Bronchial epithelial cell (primary cell): ENCODE results near the gene DFFB. TPM values are rescaled to one million over a fixed set of nuclear protein-coding genes. Genes with fewer than 3 reads are reported as not detected.
A peak's percentile ranks its signal among the peaks of the same experiment; 100 is the strongest.

ENCODE experiments used
- DNase-seq: peaks from one replicate; pipeline ENCODE4 v3.0.0-alpha.2; 2010; ENCODE audit warnings: low read depth
- FAIRE-seq: peaks from 2 replicates; lab custom pipeline; 2011; peaks lifted over from hg19 to GRCh38; lab: Jason Lieb, UNC
- H3K27me3 ChIP-seq: 2 replicates; pipeline ENCODE4 v1.5.1; 2011; ENCODE audit warnings: low read length; ENCODE audit not compliant: control insufficient read depth, insufficient read depth
- H3K36me3 ChIP-seq: 2 replicates; pipeline ENCODE4 v1.5.1; 2011; ENCODE audit warnings: low read length; ENCODE audit not compliant: control insufficient read depth, insufficient read depth
- H3K4me3 ChIP-seq: 2 replicates; pipeline ENCODE4 v1.5.1; 2011; ENCODE audit warnings: mild to moderate bottlenecking, low read depth, low read length, control low read depth
- total RNA-seq: library from RNA; depleted of rRNA; stranded (reverse); fragments of >200 nt; gene quantifications from 2 replicates; pipeline ENCODE4 v1.2.1, GENCODE V29; 2014
- TF ChIP-seq, protein P1 (sequence below): IDR thresholded peaks from 2 replicates; pipeline ENCODE4 v1.5.1; 2011; ENCODE audit warnings: mild to moderate bottlenecking, moderate library complexity, low read length, control low read depth, inconsistent platforms; ENCODE audit not compliant: insufficient read depth, severe bottlenecking

Gene DFFB
- total RNA-seq, 1 donor from 2014 or later: 3.9 TPM

DNA sequence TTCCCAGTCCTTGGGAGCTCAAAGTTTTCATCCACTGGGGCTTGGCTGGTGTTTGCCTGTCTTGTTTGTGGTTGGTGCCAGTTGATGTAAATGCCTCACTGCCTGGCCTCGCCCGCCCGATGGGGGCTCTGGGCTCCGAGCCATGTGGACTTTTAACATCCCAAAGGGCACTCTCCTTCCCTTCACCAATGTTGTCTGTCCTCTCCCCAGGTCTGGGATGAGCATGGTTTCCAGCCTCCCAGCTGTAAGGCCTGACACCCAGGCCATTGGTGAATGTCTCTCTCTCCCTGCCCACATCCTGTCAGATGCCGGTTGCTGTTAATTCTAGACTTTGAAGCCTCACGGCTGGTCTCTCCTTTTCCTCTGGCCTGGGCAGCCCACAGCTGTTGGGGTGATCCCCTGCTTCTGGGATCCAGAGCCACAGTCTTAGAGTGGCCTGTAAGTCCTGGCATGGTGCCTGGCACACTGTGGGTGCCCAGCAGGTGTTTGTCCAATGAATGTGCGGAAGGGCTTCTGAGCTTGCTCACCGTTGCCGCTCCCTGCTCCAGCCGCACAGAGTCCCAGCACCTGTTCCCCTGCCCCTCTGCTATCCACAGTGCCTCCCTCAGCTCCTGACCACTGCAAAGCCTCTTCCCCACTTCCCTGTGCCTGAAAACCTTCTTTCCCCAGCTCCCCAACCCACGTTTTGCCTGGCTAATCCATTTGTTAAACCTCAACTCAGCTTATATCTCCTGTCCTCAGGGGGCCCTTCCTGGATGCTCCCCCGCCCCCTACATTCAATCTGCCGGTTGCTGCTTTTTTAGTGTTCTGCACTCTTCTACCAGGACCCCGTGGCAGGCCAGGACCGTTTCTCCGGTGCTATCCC, 46.1 kb downstream of the DFFB start:
- no peaks in the 10 kb centered on the region for H3K27me3 ChIP-seq
- DNase-seq (no peak), FAIRE-seq (no peak)
- H3K4me3 ChIP-seq: no peak overlapping the region
- TF ChIP-seq, protein P1, sequence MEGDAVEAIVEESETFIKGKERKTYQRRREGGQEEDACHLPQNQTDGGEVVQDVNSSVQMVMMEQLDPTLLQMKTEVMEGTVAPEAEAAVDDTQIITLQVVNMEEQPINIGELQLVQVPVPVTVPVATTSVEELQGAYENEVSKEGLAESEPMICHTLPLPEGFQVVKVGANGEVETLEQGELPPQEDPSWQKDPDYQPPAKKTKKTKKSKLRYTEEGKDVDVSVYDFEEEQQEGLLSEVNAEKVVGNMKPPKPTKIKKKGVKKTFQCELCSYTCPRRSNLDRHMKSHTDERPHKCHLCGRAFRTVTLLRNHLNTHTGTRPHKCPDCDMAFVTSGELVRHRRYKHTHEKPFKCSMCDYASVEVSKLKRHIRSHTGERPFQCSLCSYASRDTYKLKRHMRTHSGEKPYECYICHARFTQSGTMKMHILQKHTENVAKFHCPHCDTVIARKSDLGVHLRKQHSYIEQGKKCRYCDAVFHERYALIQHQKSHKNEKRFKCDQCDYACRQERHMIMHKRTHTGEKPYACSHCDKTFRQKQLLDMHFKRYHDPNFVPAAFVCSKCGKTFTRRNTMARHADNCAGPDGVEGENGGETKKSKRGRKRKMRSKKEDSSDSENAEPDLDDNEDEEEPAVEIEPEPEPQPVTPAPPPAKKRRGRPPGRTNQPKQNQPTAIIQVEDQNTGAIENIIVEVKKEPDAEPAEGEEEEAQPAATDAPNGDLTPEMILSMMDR: no peak
- no peaks in the 10 kb centered on the region for H3K36me3 ChIP-seq

DNA sequence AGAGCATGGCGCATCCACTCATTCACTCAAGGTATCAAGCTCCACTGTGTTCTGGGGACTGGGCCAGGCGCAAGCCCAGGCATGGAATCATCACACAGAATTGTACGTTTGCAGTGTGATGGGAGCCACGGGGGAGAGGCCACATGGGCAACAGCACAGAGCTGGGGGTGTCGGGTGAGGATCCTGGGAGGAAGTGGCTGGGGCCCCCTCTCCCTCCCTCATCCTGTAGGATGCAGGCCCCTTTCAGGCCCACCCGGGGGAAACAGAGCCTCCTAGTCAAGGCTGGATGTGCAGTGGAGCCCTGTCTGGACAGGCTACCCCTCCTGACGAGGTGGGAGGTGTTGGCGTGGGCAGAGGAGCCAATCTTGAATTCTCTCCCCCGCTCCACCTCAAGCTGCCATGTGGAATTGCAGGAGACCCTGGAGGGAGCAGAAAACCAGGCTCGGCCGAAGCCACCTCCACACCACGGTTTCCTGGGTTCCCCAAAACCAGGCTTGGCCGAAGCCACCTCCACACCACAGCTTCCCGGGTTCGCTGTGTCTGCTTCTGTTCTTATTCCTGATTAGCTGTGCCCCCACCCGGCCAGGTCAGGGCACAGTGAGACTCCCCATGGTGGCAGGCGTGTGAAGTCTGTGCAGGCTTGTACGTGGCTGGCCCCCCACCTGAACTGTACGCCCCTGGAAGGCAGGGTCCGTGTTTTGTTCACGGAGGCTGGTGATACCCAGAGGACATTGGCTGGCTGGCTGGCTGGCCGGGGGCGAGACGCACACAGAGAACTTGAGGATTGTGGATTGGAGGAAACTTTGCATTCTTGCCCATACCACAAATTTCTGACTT, 46.9 kb downstream of the DFFB start:
- FAIRE-seq (peak; percentile 13), DNase-seq (no peak)
- Histone ChIP-seq H3K4me3 (no peak overlapping the region), H3K36me3 (no peaks in the 10 kb centered on the region), H3K27me3 (no peaks in the 10 kb centered on the region)
- TF ChIP-seq, protein P1: no peak

DNA sequence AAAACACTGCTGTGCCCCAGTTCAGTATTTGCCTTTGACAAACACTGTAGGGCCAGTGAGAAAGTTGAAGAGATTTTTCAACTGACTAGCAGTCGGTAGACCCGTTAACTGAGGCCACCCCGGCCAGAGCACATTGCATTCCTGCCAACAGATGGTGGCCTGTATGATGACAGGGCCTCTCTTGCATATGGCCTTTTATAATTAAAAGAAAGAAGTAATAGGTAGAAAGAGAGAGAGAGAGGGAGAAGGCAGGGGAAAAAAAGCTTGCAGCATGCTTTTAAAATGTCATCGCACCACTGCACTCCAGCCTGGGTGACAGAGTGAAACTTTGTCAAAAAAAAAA, 47.5 kb downstream of the DFFB start:
- DNase-seq (no peak), FAIRE-seq (no peak)
- Histone ChIP-seq H3K4me3 (no peak overlapping the region), H3K36me3 (no peaks in the 10 kb centered on the region), H3K27me3 (no peaks in the 10 kb centered on the region)
- TF ChIP-seq, protein P1: no peak

DNA sequence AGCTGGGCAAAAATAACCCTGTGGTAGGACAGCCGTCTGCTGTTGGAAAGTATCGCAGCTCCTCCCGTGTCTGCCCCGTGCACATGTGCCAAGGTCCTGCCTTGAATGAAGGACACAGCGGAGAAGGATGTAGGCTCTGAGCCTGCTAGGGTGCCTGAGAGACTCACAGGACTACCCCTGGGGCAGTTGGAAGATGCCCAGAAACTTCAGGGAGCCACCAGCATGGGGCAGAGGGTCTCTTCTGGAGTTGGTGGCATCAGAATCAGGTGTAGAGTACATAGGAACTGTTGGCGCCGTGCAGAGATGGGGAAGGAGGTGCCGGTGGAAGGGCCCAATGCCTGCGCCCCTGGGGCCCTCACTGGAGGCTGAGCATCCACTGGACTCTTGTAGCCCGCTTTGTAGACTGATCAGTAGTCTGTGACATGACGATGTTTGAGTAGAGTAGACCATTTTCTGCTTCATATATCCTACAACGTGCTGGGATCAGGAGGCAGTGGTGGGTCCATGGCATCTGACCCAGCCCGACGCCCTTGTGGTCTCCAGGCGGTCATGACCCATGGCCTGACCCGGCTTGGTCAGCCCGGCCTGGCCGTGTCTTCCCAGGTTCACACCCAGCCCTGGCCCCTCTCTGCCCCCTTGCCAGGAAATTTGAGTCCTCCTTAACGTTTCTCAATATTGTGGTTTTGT, 48.1 kb downstream of the DFFB start:
- TF ChIP-seq, protein P1: no peak
- FAIRE-seq: no peak
- DNase-seq: no peak
- no peaks in the 10 kb centered on the region for H3K27me3 ChIP-seq
- H3K4me3 ChIP-seq: no peak overlapping the region
- H3K36me3 ChIP-seq: no peaks in the 10 kb centered on the region

DNA sequence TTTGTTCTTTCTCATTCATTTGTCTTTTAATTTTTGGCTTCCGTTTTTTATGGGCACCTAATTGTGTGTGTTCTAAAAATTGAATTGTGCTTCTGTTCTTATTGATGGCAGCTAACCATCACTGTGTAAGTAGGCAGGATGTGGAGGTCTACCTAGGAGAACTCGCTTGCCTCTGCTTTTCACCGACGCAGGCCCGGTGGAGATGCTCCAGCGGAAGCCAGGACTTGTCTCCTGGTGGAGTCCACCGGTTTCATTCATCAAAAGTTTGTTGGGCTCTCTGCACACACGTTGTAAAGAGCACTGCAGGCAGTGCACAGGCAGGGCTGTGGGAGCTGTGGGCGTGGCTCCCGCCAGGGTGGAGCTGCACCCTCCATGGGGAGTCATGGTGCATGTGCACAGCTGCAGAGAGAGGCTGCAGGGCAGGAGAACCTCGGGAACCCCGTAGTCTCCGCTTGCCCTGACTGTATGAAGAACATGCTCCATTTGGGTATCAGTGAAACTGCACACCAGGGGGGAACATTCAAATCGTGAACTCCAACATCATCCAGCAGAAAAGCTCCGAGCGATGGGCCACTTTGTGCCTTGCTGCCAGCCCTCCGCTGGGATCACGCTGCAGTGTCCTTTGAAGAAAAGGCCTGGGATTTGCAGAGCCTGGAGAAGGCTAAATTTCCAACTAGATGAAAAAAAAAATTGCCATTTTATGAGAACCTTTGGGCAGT, 48.8 kb downstream of the DFFB start:
- FAIRE-seq: no peak
- no peaks in the 10 kb centered on the region for H3K36me3 ChIP-seq
- DNase-seq: no peak
- no peak overlapping the region for H3K4me3 ChIP-seq
- TF ChIP-seq, protein P1: no peak
- H3K27me3 ChIP-seq: no peaks in the 10 kb centered on the region
